Testis (tissue), 3 donors: Measurements from ENCODE around the gene MRPL9. TPM values are rescaled to one million over a fixed set of nuclear protein-coding genes. Genes with fewer than 3 reads are reported as not detected.

Experiments used
- DNase-seq: peaks from one replicate; pipeline ENCODE4 v3.0.0-alpha.2; 2019
- H3K27ac ChIP-seq, 2 donors: fragments of 200-600 bp; sonication (generic); one replicate each; pipeline ENCODE4 v1.5.1; 2019
- H3K27me3 ChIP-seq: fragments of 200-600 bp; sonication (generic); one replicate; pipeline ENCODE4 v1.5.1; 2019
- H3K36me3 ChIP-seq: fragments of 200-600 bp; sonication (generic); one replicate; pipeline ENCODE4 v1.5.1; 2017; ENCODE audit warnings: low read depth; ENCODE audit errors: missing control alignments
- H3K4me1 ChIP-seq: fragments of 200-600 bp; sonication (generic); one replicate; pipeline ENCODE4 v1.5.1; 2019
- H3K4me3 ChIP-seq, 2 donors: fragments of 200-600 bp; sonication (generic); one replicate each; pipeline ENCODE4 v1.5.1; 2017 to 2019
- H3K9me3 ChIP-seq: fragments of 200-600 bp; sonication (generic); one replicate; pipeline ENCODE4 v1.5.1; 2017
- CTCF ChIP-seq, 3 experiments: fragments of 450-650 bp in 2 of 3; fragments of 200-600 bp in 1 of 3; sonication (generic) in 1 of 3; IDR thresholded peaks; one replicate each; pipeline ENCODE4 v1.5.1; 2016 to 2019; ENCODE audit warnings: antibody characterized with exemption in 3 of 3, mild to moderate bottlenecking in 2 of 3, moderate library complexity in 1 of 3
- POLR2A ChIP-seq: fragments of 450-650 bp; IDR thresholded peaks from one replicate; pipeline ENCODE4 v1.6.1; 2017; ENCODE audit warnings: antibody characterized with exemption, mild to moderate bottlenecking, moderate library complexity
- WGBS, 2 donors: methylation state at CpG; one replicate each; pipeline ENCODE4 v1.1.5; 2018; 5-methylcytosine and 5-hydroxymethylcytosine counted together
- intact Hi-C: fragments of 100-400 bp; cut with DNase I; formaldehyde crosslinking; loops from one replicate; pipeline ENCODE4 v1.15.1; 2023; ENCODE audit warnings: low total_unique reads
- polyA plus RNA-seq: library from polyadenylated mRNA; stranded (reverse); fragments of 350-450 nt; fragmentation: Illumina TruSeq; extraction: RNeasy Lipid Tissue Mini Kit (QIAGEN cat#74804); gene quantifications from one replicate; pipeline ENCODE4 v1.2.3, GENCODE V29; 2014; ENCODE audit warnings: low read depth, low replicate concordance; ENCODE audit not compliant: insufficient read depth
- total RNA-seq, 2 donors: library from RNA; depleted of rRNA; stranded (reverse); fragments of >200 nt; gene quantifications; one replicate each; pipeline ENCODE4 v1.2.3, GENCODE V29; 2016

Gene MRPL9
- total and polyA plus RNA-seq, 3 donors from 2014 or later = 53.5 to 75.0 (median 70.6) TPM

GRCh38 chr1:151777317-151777716 is 14.0 kb upstream of the MRPL9 start:
- Histone ChIP-seq H3K27ac (no peak overlapping the region), H3K4me3 (no peak overlapping the region), H3K27me3 (no peaks in the 10 kb centered on the region), H3K4me1 (no peaks in the 10 kb centered on the region), H3K36me3 (no peaks in the 10 kb centered on the region), H3K9me3 (no peaks in the 10 kb centered on the region)
- no peak for DNase-seq
- intact Hi-C loops = no loop called here
- TF ChIP-seq POLR2A = no peak
- TF ChIP-seq CTCF (IDR thresholded peaks at IDR 0.05) = no peak
- WGBS, 2 donors = 96% methylated on average over 4 of the region's 4 CpGs

GRCh38 chr1:151776665-151777062 is 13.4 kb upstream of the MRPL9 start:
- Histone ChIP-seq H3K27ac (no peak overlapping the region), H3K9me3 (no peaks in the 10 kb centered on the region), H3K4me1 (no peaks in the 10 kb centered on the region), H3K36me3 (no peaks in the 10 kb centered on the region), H3K4me3 (no peak overlapping the region), H3K27me3 (no peaks in the 10 kb centered on the region)
- TF ChIP-seq POLR2A (no peak), CTCF (IDR thresholded peaks at IDR 0.05) (no peak)
- WGBS, 2 donors = 84 to 95% methylated on average over 3 of the region's 3 CpGs
- no peak for DNase-seq
- intact Hi-C loops = no loop called here

GRCh38 chr1:151775894-151776664 is 12.8 kb upstream of the MRPL9 start:
- Histone ChIP-seq H3K4me3 (no peak overlapping the region), H3K4me1 (no peaks in the 10 kb centered on the region), H3K36me3 (no peaks in the 10 kb centered on the region), H3K27me3 (no peaks in the 10 kb centered on the region), H3K9me3 (no peaks in the 10 kb centered on the region), H3K27ac (no peak overlapping the region)
- 93 to 94% methylated on average over 7 of the region's 7 CpGs for WGBS, 2 donors
- intact Hi-C loops = no loop called here
- no peak for TF ChIP-seq POLR2A
- TF ChIP-seq CTCF (IDR thresholded peaks at IDR 0.05) = no peak
- no peak for DNase-seq

- Histone ChIP-seq H3K9me3 (no peaks in the 10 kb centered on the region), H3K27me3 (no peaks in the 10 kb centered on the region), H3K4me3 (no peak overlapping the region), H3K27ac (no peak overlapping the region), H3K36me3 (no peaks in the 10 kb centered on the region), H3K4me1 (no peaks in the 10 kb centered on the region)
- no peak for TF ChIP-seq POLR2A
- TF ChIP-seq CTCF (IDR thresholded peaks at IDR 0.05) = no peak
- 53 to 56% methylated on average over 3 of the region's 3 CpGs for WGBS, 2 donors
- intact Hi-C loops = no loop called here
- no peak for DNase-seq
These were observed 11.1 kb upstream of the MRPL9 start for GRCh38 chr1:151774256-151774922.
